Fibroblast of villous mesenchyme (primary cell): ENCODE results near the gene USP36. TPM values are rescaled to one million over a fixed set of nuclear protein-coding genes. Genes with fewer than 3 reads are reported as not detected.

Experiments used
- DNase-seq: peaks from one replicate; pipeline ENCODE4 v3.0.0-alpha.2; 2010; ENCODE audit warnings: low read depth
- H3K4me3 ChIP-seq: 2 replicates; pipeline ENCODE4 v1.5.1; 2011; ENCODE audit warnings: low read depth, mild to moderate bottlenecking, low read length
- total RNA-seq: library from RNA; depleted of rRNA; stranded (reverse); fragments of >200 nt; gene quantifications from 2 replicates; pipeline ENCODE4 v1.2.3, GENCODE V29; 2012
- TF ChIP-seq, protein P1 (sequence below): IDR thresholded peaks from 2 replicates; pipeline ENCODE4 v1.5.1; 2012; ENCODE audit warnings: low read depth, mild to moderate bottlenecking, low read length; ENCODE audit not compliant: insufficient read depth

The USP36 gene
- total RNA-seq, 1 donor: 32.4 TPM

DNA sequence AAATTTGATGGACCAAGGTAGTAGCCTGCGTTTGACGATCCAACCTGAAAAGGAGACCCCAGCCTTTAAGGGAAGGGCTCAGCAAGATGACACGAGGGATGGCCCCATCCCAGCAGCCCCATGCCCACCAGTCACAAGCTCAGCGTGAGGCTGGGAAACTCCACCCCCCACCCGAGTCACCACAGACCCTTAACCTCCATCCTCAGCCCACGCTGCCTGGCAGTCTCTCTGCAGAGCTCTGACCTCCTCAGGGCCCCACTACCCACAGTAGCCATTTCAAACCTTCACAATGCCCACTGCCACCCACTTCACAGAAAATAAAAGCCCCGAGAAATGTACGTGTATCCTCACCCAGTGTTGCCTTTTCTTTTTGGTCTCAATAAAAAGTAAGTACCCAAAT, 18.7 kb downstream of the USP36 start:
- DNase-seq: no peak
- TF ChIP-seq, protein P1, sequence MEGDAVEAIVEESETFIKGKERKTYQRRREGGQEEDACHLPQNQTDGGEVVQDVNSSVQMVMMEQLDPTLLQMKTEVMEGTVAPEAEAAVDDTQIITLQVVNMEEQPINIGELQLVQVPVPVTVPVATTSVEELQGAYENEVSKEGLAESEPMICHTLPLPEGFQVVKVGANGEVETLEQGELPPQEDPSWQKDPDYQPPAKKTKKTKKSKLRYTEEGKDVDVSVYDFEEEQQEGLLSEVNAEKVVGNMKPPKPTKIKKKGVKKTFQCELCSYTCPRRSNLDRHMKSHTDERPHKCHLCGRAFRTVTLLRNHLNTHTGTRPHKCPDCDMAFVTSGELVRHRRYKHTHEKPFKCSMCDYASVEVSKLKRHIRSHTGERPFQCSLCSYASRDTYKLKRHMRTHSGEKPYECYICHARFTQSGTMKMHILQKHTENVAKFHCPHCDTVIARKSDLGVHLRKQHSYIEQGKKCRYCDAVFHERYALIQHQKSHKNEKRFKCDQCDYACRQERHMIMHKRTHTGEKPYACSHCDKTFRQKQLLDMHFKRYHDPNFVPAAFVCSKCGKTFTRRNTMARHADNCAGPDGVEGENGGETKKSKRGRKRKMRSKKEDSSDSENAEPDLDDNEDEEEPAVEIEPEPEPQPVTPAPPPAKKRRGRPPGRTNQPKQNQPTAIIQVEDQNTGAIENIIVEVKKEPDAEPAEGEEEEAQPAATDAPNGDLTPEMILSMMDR: no peak

DNA sequence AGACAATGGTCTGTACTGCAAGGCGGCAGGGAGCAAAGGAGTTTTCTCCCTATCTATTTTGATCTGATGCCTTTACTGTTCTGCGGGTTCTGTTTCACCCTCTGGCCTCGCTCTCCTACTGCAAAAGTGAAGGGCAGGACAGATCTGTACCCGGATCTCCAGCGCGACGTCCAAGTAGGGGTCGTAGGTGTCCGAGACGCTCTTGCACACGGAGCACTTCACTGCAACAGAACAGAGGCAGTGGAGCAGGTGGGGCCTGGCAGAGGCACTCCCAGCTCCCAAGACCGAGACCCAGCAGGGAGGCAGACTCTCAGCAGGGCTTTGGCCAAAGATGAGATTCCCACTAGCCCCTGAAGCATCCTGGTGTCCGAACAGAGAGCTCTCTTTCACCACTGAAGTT, 19.8 kb downstream of the USP36 start:
- DNase-seq: no peak
- H3K4me3 ChIP-seq: no peak overlapping the region
- TF ChIP-seq, protein P1: no peak

More for the DNA sequence above, 18.7 kb downstream of the USP36 start:
- no peak overlapping the region for H3K4me3 ChIP-seq

- DNase-seq: no peak
- TF ChIP-seq, protein P1: no peak
- no peak overlapping the region for H3K4me3 ChIP-seq
Measured at GRCh38 chr17:78819806-78820792, 20.5 kb downstream of the USP36 start.

DNA sequence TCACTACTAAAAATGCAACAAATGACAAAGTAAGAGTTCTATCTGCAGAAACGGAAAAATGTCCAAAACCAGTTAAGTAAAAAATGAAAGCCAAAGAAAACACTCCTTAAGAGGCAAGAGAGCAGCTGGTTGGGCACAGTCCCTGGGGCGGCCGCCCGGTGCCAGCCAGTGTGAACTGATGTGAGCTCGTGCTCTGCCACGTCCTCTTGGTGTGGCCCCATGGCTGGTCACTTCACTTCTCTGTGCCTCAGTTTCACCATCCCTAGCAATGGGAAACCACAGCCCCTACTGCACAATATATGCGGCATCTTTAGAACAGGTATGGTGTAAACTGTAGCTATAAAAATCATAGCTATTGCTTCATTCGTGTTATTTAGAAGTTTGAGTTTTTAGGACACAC, 21.2 kb downstream of the USP36 start:
- DNase-seq: no peak
- H3K4me3 ChIP-seq: no peak overlapping the region
- TF ChIP-seq, protein P1: no peak

- TF ChIP-seq, protein P1: no peak
- no peak overlapping the region for H3K4me3 ChIP-seq
- no peak for DNase-seq
Measured at GRCh38 chr17:78818932-78819331, 21.7 kb downstream of the USP36 start.

- DNase-seq: no peak
- TF ChIP-seq, protein P1: no peak
- H3K4me3 ChIP-seq: no peak overlapping the region
Measured at GRCh38 chr17:78818152-78818846, 22.3 kb downstream of the USP36 start.
